GM18517 (cell line): ENCODE data around the gene NINJ1.
"Not testable (repeated sequence)": the region's sequence is repeated elsewhere in the genome, so short reads cannot be mapped to it uniquely, and the experiment has no call there.

ENCODE experiments used
- ATAC-seq: cut with Tn5 transposase; IDR thresholded peaks from one replicate; pipeline ENCODE4 v1.9.1; 2021; ENCODE audit warnings: mild to moderate bottlenecking, moderate library complexity; ENCODE audit not compliant: unreplicated experiment

Gene NINJ1

GRCh38 chr9:93161786-93162562 lies 27.9 kb upstream of the NINJ1 start:
- ATAC-seq: no peak

- ATAC-seq: no peak
Observed at GRCh38 chr9:93159601-93160471, 25.8 kb upstream of the NINJ1 start.

GRCh38 chr9:93156475-93157008 lies 22.5 kb upstream of the NINJ1 start:
- ATAC-seq: no peak

- ATAC-seq: no peak
Observed at GRCh38 chr9:93155716-93156474, 21.8 kb upstream of the NINJ1 start.

GRCh38 chr9:93154293-93154903 lies 20.3 kb upstream of the NINJ1 start:
- ATAC-seq: no peak

GRCh38 chr9:93151097-93151784 lies 17.2 kb upstream of the NINJ1 start:
- no peak for ATAC-seq

GRCh38 chr9:93149361-93149760 lies 15.3 kb upstream of the NINJ1 start:
- no peak for ATAC-seq

- no peak for ATAC-seq
Observed at GRCh38 chr9:93148721-93149120, 14.7 kb upstream of the NINJ1 start.

- ATAC-seq: no peak
Observed at GRCh38 chr9:93147632-93148031, 13.6 kb upstream of the NINJ1 start.

- not testable (repeated sequence) for ATAC-seq
Observed at GRCh38 chr9:93146696-93147095, 12.6 kb upstream of the NINJ1 start.

- no peak for ATAC-seq
Observed at GRCh38 chr9:93143830-93144530, 9.9 kb upstream of the NINJ1 start.

- no peak for ATAC-seq
Observed at GRCh38 chr9:93141771-93142483, 7.9 kb upstream of the NINJ1 start.

GRCh38 chr9:93139365-93140182 lies 5.5 kb upstream of the NINJ1 start:
- ATAC-seq: no peak

- no peak for ATAC-seq
Observed at GRCh38 chr9:93138171-93138764, 4.2 kb upstream of the NINJ1 start.

- ATAC-seq: no peak
Observed at GRCh38 chr9:93137362-93137761, 3.3 kb upstream of the NINJ1 start.

GRCh38 chr9:93136011-93136440 lies 2.0 kb upstream of the NINJ1 start:
- ATAC-seq: no peak

GRCh38 chr9:93134740-93135444 lies 841 bp upstream of the NINJ1 start:
- no peak for ATAC-seq
